Right lobe of liver (tissue), 6 donors: ENCODE measurements around the gene C1QTNF3. TPM values are rescaled to one million over a fixed set of nuclear protein-coding genes. Genes with fewer than 3 reads are reported as not detected.

Experiments used
- ATAC-seq, 4 donors: fragments of 200-7000 bp; cut with Tn5 transposase; one replicate each; pipeline ENCODE4 v1.9.1; 2020; ENCODE audit warnings: mild to moderate bottlenecking in 4 of 4, moderate library complexity in 4 of 4
- DNase-seq, 3 donors: peaks; one replicate each; pipeline ENCODE4 v3.0.0-alpha.2; 2020
- H3K27ac ChIP-seq, 3 donors: fragments of 200-600 bp; one replicate each; pipeline ENCODE4 v1.8.0; 2022
- H3K27me3 ChIP-seq, 2 donors: fragments of 200-600 bp; one replicate each; pipeline ENCODE4 v1.8.0; 2022
- H3K36me3 ChIP-seq, 4 donors: fragments of 200-600 bp; sonication (generic) in 1 of 4; one replicate each; pipeline versions ENCODE4 v1.5.1 to v1.8.0; 2017 to 2022; ENCODE audit warnings: control low read depth in 1 of 4
- H3K4me1 ChIP-seq, 4 donors: fragments of 200-600 bp; sonication (generic) in 1 of 4; one replicate each; pipeline versions ENCODE4 v1.5.1 to v1.8.0; 2017 to 2022; ENCODE audit warnings: control low read depth in 1 of 4
- H3K4me3 ChIP-seq, 3 donors: fragments of 200-600 bp; one replicate each; pipeline ENCODE4 v1.8.0; 2022
- H3K9me3 ChIP-seq, 4 donors: fragments of 200-600 bp; sonication (generic) in 1 of 4; one replicate each; pipeline versions ENCODE4 v1.5.1 to v1.8.0; 2017 to 2022; ENCODE audit warnings: control low read depth in 1 of 4
- CTCF ChIP-seq, 4 donors: fragments of 200-600 bp in 3 of 4; fragments of 450-650 bp in 1 of 4; IDR thresholded peaks; one replicate each; pipeline versions ENCODE4 v1.5.1 to v1.8.0; 2016 to 2022; ENCODE audit warnings: antibody characterized with exemption in 4 of 4, mild to moderate bottlenecking in 2 of 4
- POLR2A ChIP-seq: fragments of 450-650 bp; IDR thresholded peaks from one replicate; pipeline ENCODE4 v1.6.1; 2017; ENCODE audit warnings: antibody characterized with exemption, mild to moderate bottlenecking
- WGBS: methylation state at CpG from one replicate; pipeline ENCODE4 v1.1.6; 2018; ENCODE audit warnings: low coverage, low lambda C conversion rate; ENCODE audit not compliant: insufficient coverage; ENCODE audit errors: missing lambda C conversion rate; 5-methylcytosine and 5-hydroxymethylcytosine counted together
- intact Hi-C, 2 donors: fragments of 100-400 bp; cut with DNase I; formaldehyde crosslinking; loops; one replicate each; pipeline versions ENCODE4 v1.11.2 to v1.14.1; 2022
- total RNA-seq, 6 experiments: library from RNA; depleted of rRNA in 2 of 6; stranded (reverse); fragments of >200 nt in 2 of 6; fragmentation: NEBNext Ultra II Directional in 3 of 6; extraction: Animal tissue kit (Norgen Biotek cat#: 25700) in 3 of 6; gene quantifications; one replicate each; pipeline versions ENCODE4 v1.1.0 to v1.2.4, GENCODE V29; 2016 to 2023
- donor health status: DM: no; HTN: yes; CAD: no.
- donor health status: DM: no; HTN: no; CAD: no.
- donor health status: DM: no; HTN: no; CAD: no.
- donor health status: DM: no; HTN: yes; CAD: no.
- donor health status: DM: no; HTN: yes; CAD: no.

The C1QTNF3 gene
- total RNA-seq, 6 experiments from 2014 or later, result 1.5 to 7.7 (median 3.1) TPM

DNA sequence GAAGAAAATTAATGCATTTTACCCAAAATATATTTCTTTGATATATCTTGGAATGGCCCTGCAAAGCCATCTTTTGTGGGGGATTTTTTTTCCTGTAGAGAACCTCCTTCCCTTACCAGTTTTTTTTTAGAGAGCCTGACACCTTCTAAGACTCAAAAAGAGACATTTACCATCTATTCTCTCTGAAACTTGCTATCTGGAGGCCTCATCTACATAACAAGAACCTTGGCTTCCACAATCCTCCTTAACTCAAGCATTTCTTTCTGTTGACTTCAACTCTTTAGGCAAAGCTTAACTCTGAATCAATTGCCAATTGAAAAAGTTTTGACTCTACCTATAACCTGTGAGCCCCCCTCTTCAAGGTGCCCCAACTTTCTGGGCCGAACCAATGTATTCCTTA, 64.7 kb downstream of the C1QTNF3 start:
- intact Hi-C loops, result no loop called here
- Histone ChIP-seq H3K9me3 (no peaks in the 10 kb centered on the region), H3K36me3 (no peaks in the 10 kb centered on the region), H3K27ac (no peak overlapping the region), H3K27me3 (no peaks in the 10 kb centered on the region), H3K4me3 (no peak overlapping the region), H3K4me1 (peaks cover 0 to 4% (median under 1%) of the 10 kb centered on the region in 4 donors)
- no peak for TF ChIP-seq POLR2A
- TF ChIP-seq CTCF (IDR thresholded peaks at IDR 0.05), result no peak
- no peak for ATAC-seq
- DNase-seq, result no peak
- 90% methylated on average over 1 of the region's 1 CpG for WGBS

DNA sequence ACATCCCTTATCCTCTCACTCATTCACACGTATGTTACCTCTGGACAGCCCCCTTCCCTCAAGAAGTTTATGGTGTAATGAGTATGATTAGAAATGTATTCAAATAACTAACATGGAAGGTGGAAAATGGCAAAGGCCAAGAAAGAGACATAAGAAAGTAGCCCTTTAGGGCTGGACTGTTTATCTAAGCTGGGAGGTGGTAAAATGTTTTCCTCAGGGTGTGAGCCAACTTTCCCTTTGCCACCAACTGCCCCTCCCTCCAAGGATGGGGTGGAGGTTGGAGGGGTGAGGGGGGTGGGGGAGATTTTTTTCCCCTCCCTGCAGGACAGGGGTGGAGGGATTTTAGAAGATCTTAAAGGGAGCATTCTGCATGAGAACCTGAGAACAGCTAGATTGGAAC, 66.7 kb downstream of the C1QTNF3 start:
- 65% methylated on average over 1 of the region's 1 CpG for WGBS

GRCh38 chr5:33975852-33976251, 67.2 kb downstream of the C1QTNF3 start:
- no peak for TF ChIP-seq POLR2A
- TF ChIP-seq CTCF (IDR thresholded peaks at IDR 0.05), result no peak
- Histone ChIP-seq H3K4me3 (no peak overlapping the region), H3K27ac (no peak overlapping the region), H3K9me3 (no peaks in the 10 kb centered on the region), H3K27me3 (no peaks in the 10 kb centered on the region), H3K4me1 (no peaks in the 10 kb centered on the region), H3K36me3 (no peaks in the 10 kb centered on the region)
- 54% methylated on average over 5 of the region's 5 CpGs for WGBS
- DNase-seq, result no peak
- intact Hi-C loops, result no loop called here
- no peak for ATAC-seq

More for the DNA sequence above, 66.7 kb downstream of the C1QTNF3 start:
- Histone ChIP-seq H3K27ac (no peak overlapping the region), H3K4me1 (peaks cover 0 to 4% (median 0%) of the 10 kb centered on the region in 4 donors), H3K27me3 (no peaks in the 10 kb centered on the region), H3K9me3 (no peaks in the 10 kb centered on the region), H3K36me3 (no peaks in the 10 kb centered on the region), H3K4me3 (no peak overlapping the region)
- TF ChIP-seq POLR2A (no peak), CTCF (IDR thresholded peaks at IDR 0.05) (no peak)
- no peak for ATAC-seq
- intact Hi-C loops, result no loop called here
- no peak for DNase-seq

DNA sequence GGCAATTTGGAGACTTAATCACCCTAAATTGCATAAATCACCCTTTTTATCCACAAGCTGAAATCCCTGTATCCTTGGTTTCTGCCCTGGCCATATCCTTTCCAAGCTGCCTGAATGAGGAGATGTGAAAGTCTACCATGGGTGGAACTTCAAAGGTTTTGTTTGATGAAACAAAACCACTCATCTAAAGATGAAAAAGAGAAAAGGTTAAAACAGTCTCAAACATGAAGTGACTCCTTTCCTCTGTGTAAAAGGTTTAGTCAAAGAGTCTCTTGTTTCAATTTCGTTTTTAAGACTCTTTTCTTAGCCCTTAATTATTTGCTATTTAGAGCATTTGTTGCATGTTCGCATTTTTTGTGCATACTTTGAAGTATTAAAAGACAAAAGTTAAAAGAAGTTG, 69.7 kb downstream of the C1QTNF3 start:
- no peaks in the 10 kb centered on the region for H3K36me3 ChIP-seq
- no peak overlapping the region for H3K4me3 ChIP-seq
- H3K27ac ChIP-seq, result no peak overlapping the region
- H3K4me1 ChIP-seq, result no peaks in the 10 kb centered on the region
- H3K27me3 ChIP-seq, result no peaks in the 10 kb centered on the region
- no peaks in the 10 kb centered on the region for H3K9me3 ChIP-seq
- no peak for TF ChIP-seq CTCF (IDR thresholded peaks at IDR 0.05)
- no peak for TF ChIP-seq POLR2A
- DNase-seq (no peak), ATAC-seq (no peak)
- intact Hi-C loops, result no loop called here
- 69% methylated on average over 2 of the region's 2 CpGs for WGBS
